Activated naive CD4-positive, alpha-beta T cell (primary cell): ENCODE measurements around the gene ZNF668.
"Not testable (repeated sequence)": the region's sequence is repeated elsewhere in the genome, so short reads cannot be mapped to it uniquely, and the experiment has no call there.

Experiments
- DNase-seq, 4 experiments: peaks; one replicate each; lab custom pipeline; 2025; lab: John Stamatoyannopoulos, UW

ZNF668 gene

DNA sequence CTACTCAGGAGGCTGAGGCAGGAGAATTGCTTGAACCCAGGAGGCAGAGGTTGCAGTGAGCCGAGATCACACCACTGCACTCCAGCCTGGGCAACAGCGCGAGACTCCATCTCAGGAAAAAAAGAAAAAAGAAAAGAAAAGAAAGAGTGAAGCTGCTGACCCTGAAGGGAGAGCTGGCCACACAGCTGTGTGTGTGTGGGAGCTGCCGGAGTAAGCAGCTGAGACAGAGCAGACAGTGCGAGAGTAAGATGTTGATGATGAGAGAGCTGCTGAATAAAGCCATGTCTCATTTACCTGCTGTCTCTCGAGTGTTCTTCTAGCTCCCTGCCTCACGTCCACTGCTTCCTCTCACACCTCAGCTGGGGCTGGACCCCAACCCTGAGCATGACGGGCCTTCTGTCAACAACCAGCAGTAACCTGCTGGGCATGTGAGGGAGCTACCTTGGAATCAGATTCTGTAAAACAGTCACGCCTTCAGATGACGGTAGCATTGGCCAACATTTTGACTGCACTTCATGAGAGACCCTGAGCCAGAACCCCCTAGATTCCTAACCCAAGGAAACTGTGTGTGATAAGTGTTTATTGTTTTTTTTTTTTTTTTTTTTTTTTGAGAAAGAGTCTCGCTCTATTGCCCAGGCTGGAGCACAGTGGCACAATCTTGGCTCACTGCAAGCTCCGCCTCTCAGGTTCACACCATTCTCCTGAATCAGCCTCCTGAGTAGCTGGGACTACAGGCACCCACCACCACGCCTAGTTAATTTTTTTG is 27.0 kb upstream of the ZNF668 start:
- DNase-seq = not testable (repeated sequence)

DNA sequence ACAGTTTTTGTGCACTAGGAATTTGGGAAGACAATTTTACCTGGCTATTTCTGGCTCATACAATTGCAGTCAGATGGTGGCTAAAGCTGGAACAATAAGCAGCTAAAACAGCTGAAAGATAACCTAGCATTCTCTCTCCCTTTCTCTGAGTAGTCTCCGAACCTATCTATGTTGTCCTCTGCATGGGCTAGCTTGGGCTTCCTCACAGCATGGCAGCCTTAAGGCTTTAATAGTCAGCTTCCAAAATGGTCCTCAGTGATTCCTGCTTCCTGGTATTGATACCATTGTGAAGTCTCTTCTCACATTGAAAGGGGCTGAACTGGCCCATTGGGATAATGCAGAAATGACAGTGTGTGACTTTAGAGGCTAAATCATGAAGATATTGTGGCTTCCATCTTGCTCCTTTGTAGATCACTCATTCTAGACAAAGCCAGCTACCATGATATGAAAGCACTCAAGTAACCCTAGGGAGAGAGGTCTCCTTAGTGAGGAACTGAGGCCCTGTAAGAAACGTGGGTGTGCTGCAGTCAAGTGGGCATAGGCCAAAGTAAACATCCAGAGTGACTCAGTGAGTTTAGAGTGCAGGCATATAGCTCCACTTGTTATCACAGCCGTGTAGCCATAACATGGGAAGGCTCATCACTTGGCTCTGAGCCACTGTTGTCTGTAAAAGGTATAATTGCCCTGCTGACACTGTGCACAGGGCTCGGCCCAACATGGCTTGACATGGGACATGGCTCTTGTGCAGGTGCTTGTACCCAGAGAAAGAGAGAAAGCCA is 26.0 kb upstream of the ZNF668 start:
- no peak for DNase-seq

DNA sequence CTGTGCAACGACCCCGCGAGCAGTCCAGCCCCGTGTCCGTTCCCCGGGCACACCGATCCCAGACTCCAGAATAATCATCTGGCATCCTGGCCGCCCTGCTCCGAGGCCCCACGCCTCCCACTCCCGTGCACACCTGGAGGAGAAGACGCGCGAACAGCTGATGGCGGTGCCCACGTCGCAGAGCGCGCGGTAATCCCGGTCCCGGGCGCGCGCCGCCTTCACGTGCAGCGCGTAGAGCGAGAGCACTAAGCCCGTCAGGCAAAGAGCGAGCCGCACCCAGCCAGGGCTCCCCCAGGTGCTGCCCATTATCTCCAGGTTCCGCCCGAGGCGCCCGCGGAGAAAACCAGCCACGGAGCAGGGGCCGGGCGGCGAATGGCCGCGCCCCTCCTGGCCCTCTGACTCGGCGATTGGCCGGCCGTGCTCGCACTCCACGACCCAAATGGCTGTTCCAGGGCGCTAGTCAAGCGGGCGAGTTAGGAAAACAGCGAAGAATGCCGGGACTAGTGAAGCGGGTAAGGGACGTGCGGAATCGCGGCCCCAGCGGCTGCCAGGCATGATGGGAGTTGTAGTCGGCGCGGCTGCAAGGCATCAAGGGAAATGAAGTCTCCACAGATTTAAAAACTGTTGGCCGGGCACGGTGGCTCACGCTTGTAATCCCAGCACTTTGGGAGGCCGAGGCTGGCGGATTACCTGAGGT is 20.5 kb upstream of the ZNF668 start, which contains the start of gene VKORC1:
Gene VKORC1, minus strand, starts transcription at position 374 of the 697 bp plus-strand sequence. Its CDS starts 68 bp downstream, at position 306.
- peak; percentile 61 to 81 (median 71) for DNase-seq

GRCh38 chr16:31094088-31094423 is 20.0 kb upstream of the ZNF668 start:
- DNase-seq = no peak

GRCh38 chr16:31093132-31093703 is 19.2 kb upstream of the ZNF668 start:
- no peak for DNase-seq

GRCh38 chr16:31092330-31092729 is 18.3 kb upstream of the ZNF668 start:
- no peak for DNase-seq

DNA sequence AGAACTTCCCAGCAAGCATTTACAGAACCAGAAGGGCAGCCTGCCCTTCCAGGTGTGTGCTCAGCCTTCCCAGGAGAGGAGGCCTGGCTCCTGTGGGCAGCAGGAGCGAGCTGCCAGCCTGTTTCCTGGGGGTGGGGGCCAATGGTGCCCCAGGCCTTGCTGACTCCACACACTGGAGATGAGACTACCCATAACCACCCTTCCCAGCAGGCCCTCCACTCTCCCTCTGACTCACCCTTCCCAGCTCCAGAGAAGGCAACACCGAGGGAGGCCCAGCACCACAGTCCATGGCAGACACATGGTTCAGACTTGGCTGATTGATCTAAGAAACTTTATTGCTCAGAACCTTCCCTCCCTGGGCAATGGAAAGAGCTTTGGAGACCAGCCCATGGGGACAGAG is 16.5 kb upstream of the ZNF668 start:
- no peak for DNase-seq

GRCh38 chr16:31089199-31089598 is 15.2 kb upstream of the ZNF668 start:
- DNase-seq = no peak

DNA sequence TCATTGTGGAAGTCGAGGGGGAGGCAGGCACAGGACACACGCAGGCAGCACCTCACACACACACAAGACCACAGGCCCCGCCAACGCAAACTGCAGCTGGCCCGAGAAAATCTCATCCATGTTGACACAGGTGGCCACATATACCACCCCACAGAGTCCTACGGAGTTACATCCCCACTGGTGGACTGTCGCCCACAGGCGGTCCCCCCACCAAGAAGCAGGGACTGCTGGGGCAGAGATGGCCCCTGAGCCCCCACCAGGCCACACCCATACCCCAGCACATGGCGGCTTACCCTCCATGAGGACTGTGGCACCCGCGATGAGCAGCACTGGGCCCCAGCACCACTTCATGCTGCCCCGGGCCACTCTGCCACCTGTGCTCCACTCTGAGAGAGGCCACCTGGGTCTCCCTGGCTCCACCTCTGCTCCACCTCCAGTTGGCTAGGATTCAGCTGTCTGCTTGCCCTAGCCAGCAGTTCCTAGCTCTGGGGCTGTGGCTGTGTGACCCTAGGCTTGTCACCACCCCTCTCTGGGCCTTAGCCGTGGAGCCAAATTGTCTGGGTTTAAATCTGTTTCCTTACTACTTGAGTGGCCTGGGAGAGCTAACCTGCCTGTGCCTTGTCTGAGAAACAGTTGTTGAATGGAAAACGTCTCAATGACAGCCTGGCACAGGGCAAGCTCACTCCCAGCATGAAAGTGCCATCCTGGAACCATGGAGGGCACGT is 14.6 kb upstream of the ZNF668 start, which contains the start of gene PRSS53:
Gene PRSS53, minus strand, starts transcription at position 485 of the 725 bp plus-strand sequence. Its CDS starts 134 bp downstream, at position 351.
- DNase-seq = no peak

- no peak for DNase-seq
Observed at GRCh38 chr16:31087971-31088370, 13.9 kb upstream of the ZNF668 start.

GRCh38 chr16:31087481-31087880 is 13.4 kb upstream of the ZNF668 start:
- no peak for DNase-seq

- DNase-seq = no peak
Observed at GRCh38 chr16:31086629-31086906, 12.5 kb upstream of the ZNF668 start.

GRCh38 chr16:31085873-31086628 is 12.0 kb upstream of the ZNF668 start:
- no peak for DNase-seq

DNA sequence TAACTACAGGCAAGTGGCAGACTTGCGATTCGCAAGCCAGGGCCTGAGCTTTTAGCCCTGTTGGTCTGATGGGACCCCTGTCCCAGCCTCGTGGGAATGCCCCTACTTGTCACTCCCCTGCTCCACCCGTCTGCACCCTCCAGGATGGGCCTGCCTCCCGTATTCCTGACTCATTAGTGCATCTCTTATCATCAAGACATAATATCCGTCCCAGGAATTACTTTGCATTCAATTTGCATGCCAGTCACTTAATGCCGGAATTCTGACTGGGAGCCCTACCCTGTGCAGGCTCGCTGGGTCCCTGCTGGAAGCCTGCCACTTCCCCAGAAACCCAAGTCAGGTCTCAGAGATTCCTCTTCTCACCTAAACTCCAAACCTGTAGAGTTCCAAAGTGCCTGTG is 11.4 kb upstream of the ZNF668 start:
- no peak for DNase-seq

DNA sequence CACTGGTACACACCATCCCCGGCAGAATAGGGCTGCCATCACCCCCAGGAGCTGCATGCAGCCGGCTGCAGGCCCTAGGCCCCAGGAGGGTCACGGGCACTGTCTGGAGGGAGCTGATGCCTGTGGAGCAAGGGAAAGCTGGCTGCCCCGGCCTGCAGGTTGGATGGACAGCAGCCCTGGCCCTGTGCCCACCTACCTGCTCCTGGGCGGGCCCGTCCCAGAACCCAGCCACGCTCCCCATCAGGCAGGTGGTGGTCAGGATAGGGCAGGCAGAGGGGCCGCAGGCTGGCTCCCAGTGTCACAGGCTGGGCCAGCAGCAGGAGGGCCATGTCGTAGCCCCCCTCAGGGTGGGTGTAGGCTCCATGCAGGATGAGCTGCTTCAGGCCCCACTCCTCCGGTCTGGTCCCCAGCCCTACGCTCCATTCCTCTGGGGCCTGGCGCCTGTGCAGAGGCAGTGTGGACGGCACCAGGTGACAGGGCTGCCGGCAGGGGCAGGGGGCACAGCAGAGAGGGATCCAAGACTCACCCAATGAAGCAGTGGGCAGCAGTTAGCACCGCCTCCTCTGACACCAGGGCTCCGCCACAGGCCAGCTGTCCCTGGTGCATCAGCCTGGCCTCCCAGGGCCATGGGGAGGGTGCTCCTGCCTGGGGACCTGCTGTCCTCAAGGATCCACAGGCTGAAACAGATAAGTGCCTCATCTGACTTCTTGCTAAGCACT is 10.7 kb upstream of the ZNF668 start:
- DNase-seq = no peak

DNA sequence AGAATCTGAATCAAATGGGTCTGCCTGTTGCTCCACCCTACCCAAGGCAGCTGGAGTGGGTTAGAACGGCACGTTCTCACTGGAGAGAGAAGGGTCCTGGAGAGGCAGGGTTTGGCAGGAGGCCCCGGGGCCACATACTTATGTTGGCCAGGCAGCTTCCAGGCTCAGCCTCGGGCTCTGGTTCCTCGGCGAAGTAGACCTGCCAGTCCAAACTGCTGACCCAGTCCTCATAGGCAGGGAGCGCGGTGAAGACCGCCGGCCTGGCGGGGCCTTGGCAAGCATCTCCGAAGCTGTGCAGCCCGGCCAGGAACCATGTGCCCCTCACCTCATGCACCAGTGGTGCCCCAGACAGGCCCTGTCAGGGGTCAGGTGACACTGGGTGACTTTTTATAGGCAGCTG is 9.9 kb upstream of the ZNF668 start:
- no peak for DNase-seq

DNA sequence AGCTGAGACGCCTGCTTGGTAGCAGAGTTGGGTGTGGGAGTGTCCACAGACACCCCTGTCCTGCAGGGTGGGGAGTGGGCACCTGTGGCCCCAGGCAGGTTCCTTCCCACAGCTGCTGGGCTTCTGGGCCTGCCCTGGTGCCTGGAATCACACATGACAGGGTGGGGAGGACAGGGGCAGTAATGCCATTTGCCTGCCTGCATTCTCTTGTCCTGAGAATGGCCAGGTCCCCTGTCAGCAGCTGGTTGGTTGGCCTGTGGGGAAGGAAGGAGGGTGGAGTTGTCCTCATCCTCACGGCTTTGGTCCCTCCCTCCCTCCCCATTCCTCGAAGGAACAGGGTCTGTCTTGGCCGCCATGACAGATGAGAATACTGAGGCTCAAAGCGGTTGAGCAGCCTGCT is 9.5 kb upstream of the ZNF668 start:
- DNase-seq = no peak

DNA sequence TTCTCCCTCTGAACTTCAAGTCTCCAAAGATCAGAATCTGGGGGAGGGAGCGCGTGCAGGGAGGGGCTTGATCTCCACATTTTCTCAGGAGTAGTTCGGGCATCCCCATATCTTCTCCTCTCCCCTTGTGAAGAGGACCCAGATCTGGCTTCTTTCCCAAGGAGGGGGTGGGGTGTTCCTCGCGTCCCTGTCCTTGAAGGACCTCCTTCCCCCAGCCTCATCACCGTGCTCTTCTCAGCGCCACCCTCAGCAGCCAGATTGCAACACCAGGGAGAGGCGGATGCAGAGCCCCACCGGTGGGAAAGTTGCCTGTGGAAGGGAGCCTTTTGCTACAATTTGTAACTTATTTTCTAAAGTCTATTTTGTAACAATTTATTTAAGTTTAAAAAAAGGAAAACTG is 9.0 kb upstream of the ZNF668 start:
- no peak for DNase-seq

- no peak for DNase-seq
Observed at GRCh38 chr16:31082368-31083045, 8.5 kb upstream of the ZNF668 start.
